Fibroblast of skin of abdomen (primary cell): ENCODE measurements around the gene RER1.

ENCODE experiments used
- DNase-seq: peaks from one replicate; pipeline ENCODE4 v3.0.0-alpha.2; 2013

Gene RER1

DNA sequence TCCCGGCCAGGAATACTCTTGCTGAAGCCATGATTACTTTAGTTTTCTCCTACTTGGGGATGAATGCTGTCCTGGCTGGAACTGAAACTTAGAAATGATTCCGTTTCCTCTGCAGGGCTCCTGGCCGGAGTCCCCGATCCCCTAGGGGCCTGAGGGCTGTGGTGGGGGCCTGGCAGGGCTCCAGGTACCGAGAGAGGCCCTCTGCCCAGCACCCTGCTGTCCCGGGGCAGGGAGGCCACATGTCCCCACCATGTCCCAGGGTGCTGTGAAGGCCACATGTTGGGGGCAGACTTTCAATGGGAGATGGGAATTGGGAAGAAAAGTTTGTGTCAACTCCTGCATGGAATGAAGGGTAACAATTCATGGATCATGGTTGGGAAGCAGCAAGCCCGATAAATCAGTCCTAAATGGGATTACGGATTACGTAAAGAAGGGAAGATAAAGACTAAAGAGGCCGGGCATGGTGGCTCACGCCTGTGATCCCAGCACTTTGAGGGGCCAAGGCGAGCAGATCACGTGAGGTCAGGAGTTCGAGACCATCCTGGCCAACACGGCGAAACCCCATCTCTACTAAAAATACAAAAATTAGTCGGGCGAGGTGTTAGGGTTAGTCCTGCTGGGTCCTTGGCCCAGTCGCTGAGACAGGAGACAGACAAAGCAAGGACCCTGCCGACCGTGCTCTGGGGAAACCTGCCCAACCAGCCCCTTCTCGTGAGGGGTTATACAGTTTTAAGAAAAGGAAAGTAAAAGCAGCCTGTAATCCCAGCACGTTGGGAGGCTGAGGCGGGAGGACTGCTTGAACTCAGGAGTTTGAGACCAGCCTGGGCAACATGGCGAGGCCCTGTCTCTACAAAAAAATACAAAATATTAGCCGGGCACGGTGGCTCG is 37.8 kb upstream of the RER1 start:
- no peak for DNase-seq

DNA sequence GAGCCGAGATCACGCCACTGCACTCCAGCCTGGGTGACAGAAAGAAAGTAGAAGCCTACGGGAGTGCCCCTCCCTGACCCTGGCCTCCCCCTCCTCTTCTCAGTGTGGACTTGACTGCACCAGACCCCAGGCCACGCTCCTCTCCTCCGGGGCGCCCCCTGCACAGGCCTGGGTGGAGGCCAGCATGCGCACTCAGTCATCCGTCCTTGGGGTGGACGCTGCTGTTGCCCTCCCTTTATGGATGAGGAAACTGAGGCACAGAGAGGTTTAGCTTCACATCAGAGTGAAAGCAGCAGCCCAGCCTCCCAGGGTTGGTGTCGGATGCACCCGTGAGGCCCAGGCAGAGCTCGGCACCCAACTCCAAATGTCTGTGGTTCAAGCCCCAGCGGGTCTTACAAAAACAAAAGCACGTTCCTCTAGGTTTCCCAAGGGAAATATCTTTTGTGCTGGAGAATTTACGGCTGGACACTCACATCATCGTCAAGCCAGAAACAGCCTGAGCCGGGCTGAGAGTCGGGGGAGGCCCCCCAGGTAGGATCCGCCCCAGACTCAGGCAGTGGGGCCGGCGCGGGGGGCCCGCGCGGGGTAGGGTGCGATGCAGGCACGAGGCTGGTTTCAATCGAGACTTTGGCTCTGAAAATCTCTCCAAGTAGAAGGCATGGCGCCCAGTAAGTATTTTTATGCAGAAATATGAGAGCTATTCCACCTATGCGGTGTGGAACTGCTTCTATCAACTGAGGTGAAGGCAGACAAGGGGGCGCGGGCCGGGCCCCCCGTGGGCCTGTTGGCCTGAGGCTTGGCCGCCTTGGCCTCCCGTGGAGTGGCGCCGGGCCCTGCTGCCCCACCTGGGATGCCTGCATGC is 36.9 kb upstream of the RER1 start:
- peak; percentile 48 for DNase-seq

DNA sequence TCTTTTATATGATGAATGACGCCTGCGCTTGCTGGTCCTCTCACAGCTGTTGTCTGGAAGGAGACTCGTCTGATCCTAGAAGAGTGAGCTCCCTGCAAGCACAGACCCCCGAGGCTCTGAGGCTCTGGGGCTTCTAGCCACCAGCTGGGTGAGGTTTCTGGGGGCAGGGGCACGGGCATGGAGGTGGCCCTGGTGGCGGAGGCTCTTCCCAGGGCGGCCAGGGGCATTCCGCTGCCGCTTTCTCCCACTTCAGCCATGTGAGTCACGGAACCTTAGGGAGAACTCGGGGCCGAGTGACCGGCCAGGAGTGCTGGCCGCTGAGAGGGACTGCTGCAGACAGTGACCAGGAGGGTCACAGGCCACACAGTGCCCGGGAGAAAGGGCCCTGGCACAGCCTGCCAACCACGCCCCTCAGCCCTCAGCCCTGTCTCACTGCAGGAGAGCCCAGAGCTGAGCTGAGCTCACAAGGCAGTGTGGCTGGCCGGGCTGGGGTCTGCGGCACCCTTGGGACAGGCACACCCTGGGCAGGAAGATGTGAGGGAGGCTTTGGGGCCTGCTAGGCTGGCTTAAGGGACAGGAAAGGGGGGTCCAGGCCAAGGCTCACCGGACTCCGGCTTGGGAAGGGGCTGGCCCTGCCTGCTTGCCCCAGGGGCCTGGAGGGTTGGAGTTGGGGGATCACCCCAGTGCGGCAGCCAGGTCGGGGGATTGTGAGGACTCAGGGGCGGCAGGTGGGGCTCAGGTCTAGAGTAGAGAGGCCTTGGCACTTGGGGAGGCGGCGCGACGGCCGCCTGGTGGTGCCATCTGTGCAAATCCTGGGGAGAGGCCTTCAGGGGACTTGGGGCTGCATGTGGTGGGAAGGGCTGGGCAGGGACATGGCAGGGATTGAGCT is 36.0 kb upstream of the RER1 start:
- DNase-seq = no peak

DNA sequence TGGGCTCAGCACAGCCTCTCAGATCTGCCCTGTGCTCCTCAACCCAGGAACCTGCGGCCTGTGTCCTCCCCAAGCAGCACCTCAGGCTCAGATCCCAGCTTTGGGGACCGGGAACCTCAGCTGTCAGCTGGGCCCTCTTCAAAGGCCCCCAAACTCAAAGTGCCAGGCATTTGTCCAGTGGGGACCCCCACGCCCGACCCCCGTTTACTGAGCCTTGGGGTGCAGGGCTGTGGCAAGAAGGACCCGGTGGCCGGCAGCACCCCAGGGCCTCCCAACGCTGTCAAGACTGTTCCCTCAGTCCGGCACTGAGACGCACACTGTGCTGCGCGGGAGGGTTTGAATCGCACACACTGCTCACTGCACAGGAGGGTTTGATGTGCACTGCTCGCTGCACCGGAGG is 35.2 kb upstream of the RER1 start:
- no peak for DNase-seq

DNA sequence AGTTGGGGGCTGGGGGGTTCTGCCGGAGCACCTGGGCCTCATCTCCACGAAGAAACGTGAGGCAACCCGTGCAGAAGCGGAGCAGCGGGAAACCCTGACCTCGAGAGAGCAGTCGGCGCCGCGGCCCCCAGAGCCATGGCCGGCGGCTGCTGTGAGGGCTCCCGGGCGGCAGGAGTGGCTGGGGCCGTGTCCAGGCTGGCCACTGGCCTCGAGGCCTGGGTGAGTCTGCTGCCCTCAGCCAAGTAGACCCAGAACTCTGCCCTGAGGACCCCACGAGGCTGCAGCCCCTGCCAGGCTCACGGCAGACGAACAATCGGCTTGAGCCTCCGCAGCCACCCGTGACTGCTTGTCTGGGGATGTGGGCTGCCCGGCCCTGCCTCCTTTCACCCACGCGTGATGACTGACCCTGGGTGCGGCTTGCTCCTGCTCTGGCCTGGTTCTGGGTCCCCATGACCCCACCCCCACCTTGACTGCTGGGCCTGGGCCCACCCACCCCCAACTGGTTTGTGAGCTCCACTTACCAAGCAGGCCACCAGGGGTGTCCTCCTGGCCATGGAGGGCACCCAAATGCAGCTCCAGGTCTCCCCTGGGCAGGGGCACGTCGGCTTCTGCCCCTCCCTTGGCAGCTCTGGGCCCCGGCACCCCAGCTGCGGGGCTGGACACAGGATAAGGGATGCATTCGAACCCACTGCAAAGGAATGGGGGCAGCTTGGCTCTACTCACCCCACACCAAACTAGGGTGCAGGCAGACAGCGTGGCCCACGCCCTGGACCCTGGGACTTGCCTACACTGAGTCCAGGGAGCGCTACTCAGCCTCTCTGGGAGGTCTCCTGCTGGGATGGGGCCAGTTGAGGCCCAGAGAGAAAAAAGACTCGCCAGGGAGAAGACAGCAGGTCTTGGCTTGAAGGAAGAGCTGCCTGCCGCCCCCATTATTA is 34.5 kb upstream of the RER1 start:
- no peak for DNase-seq

DNA sequence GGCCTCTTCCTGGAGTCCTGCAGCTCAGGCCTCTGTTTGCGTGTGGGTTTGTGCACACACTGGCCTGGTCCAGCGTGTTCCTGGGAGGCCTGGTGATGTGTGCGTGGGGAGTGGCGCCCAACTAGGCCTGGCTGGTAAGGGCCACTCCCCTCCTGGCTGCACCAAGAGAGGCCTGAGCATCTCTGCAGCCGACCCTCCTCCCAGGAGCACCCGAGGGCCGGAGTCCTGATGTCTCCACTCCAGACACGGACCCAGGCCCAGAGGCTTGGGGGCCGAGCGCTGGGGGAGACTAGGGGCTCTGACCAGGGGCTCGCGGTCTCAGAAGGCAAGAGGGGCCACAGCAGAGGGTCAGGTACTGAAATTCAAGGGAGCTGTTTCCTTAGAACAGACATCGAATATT is 33.6 kb upstream of the RER1 start:
- no peak for DNase-seq

DNA sequence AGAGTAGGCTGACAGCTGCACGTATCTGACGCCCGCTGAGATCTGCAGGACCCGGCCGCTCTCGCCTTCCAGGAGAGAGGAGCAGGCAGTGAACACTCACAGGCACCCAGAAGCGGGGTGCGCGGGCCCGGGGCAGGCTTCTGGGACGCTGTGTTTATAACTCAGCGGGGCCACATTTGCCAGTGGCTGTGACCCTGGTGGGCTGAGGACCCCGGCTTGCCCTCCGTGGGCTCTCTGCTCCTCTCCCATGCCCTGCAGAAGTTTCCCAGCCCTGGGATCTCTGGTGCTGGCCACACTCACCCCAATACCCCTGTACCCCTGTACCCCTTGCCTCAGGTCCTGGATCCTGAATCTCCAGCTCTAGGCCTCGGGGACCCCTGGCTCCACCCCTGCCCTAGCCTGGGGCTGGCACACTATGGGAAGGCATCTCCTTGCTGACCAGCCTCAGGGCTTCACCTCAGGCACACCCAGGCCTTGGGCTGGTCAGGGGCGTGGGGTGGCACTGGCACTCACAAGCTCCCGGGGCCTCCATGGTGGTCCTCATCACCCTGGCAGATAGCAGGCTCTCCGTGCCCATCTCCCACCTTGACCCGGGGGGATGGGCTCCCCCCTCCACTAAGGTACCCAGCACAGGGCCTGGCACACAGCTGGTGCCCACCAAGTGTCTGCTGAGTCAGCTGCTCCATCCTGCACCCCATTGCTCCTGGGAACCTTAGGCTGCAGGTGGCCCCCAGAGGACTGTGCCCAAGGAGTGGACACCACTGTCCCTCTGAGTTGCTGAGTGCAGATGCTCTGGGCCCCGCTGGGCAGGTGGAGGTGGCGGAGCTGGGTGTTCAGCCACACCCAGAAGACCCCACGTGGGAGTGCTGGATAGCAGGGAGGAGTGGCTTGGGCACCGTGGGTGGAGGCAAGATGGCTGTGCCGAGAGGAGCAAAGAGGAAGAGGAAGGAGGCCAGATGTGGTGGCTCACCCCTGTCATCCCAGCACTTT is 32.7 kb upstream of the RER1 start:
- DNase-seq = no peak

DNA sequence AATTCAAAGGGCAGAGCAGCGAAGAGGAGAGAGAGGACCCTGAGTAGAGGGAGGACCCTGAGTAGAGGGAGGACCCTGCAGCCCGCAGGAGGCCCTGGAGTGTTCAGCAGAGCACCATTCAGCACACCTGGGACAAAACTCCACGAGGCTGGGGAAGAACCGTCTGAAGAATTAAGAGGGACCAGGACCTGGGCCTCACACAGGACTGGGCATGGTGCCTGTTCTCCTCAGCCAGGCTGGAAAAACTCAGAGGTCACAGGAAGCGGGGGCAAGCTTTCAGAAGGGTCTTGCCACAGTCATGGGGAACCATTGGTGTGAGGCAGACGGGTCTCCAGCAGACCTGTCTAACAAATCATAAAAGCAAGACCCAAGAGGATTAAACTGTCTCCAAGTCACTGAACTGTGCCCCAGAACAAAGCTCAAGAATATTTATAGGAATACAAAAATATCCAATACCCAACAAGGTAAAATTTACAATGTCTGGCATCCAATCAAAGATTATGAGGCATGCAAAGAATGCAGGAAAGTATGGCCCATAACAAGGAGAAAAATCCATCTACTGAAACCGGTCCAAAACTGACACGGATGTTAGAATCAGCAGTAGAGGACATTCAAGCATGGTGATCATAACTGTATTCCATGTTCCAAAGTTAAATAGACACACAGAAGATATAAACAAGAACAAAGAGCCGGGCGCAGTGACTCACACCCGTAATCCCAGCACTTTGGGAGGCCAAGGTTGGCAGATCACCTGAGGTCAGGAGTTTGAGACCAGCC is 30.9 kb upstream of the RER1 start:
- peak; percentile 74 for DNase-seq

DNA sequence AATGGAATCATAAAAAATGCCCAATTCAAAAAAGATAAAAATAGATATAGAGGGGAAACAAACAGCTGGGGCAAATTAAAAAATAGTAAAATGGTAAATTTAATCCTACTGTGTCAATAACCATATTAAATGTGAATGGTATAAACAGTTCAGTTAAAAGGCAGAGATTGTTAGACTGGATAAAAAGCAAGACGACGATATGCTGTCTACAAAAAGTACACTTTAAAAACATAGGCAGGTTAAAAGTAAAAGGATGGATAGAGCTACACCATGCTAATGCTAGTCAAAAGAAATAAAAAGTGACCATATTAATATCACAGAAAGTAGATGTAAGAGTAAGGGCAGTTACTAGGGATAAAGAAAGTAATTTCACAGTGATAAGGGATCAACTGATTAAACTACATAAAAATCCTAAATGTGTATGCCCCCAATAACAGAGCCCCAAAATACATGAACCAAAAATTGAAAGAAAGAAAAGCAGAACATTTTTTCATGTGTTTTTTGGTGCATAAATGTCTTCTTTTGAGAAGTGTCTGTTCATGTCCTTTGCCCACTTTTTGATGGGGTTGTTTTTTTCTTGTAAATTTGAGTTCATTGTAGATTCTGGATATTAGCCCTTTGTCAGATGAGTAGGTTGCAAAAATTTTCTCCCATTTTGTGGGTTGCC is 27.7 kb upstream of the RER1 start:
- no peak for DNase-seq

DNA sequence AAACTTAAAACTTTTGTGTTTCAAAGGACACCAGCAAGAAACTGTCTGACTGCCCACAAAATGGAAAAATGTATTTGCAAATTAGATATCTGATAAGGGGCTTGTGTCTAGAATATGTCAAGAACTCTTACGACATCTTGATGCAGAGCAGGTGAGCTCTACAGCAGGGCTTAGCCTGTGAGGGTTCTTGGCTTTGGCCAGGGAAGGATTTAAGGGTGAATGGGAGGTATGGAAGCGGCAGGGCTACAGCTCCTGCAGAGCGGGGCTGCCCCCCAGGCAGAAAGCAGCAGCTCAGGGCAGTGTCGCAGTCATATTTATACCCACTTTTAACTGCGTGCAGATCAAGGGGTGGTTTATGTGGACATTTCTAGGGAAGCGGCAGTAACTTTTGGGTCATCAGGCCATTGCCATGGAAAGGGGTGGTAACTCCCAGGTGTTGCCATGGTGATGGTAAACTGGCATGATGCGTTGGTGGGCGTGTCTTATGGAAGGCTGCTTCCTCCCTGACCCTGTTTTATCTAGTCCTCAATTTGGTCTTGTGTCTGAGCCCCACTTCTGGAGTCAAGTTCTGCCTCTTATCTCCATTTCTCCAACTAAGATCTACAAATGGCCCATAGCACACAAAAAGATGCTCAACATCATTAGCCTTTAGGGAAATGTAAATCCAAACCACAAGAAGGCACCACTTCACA is 23.4 kb upstream of the RER1 start:
- no peak for DNase-seq

DNA sequence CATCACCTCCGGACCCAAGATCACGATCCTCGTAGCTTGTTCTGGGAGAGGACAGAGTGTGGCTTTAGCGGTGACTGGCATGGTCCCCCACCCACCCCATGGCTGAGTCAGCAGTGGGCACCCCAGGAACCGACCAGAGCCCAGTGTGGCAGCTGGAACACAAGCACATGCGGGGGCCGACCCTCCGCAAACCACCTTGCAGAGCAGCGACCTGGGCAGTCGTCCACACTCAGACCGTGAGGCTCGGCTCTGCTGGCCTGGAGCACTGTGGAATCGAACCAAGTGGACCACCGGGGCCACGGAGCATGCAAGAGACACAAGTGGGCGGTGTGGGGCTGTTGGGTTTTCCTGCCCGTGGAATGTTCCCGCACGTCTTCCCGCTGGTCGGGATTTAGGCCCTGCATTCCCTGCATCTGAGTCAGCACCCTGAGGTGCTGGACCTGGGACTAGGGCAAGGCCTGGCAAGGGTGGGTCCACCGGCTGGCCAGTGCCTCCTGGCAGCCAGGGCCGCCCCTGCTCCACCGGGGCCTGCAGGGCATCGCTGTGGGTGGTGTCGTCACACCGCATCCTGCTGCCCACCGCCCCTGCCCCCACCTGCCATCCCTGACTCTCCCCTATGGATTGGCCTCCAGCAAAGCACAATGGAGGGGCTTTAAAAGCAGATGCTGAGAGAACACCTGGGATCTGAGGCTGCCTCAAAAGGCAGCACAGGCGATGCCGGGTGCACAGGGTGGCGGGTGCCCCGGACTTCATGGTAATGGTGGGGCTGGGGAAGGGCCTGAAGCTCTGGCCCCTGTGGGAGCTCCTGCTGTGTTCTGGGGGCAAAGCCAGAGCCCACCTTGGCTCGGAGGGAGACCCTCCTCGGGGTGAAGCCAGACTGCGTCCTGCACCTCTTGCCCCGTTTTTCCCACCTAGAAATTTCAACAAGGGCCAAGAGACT is 18.8 kb upstream of the RER1 start:
- no peak for DNase-seq

DNA sequence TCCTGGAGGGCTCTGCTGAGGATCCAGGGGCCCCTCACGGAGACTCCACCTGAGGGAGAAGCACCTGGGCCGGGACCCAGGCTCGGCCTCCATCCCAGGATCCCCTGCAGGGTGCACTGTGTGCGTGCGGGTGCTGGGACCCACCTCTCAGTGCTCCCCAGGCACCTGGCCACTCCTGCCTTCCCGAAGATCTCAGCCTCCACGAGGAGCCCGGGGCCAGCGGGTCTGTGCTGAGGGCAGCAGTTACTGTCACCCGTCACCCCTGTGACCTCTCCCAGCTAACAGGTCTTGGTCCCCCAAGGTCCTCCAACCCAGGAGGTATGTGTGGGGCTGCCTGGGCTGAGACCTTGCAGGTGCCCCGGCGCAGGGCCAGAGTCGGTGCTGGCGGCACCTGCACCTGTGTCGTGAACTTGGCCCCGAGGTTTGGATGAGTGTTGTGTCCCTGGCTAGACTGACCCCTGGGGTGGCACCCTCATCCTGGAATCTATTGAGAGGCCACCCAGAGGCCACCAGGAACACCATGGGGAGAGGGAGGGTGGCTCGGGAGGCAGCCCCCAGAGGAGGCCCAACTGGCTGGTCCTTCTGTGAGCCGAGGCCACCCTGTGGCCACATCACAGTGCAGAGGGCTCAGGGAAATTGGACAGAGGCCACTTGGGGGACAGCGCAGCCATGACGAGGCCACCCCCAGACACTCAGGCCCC is 17.9 kb upstream of the RER1 start:
- no peak for DNase-seq

DNA sequence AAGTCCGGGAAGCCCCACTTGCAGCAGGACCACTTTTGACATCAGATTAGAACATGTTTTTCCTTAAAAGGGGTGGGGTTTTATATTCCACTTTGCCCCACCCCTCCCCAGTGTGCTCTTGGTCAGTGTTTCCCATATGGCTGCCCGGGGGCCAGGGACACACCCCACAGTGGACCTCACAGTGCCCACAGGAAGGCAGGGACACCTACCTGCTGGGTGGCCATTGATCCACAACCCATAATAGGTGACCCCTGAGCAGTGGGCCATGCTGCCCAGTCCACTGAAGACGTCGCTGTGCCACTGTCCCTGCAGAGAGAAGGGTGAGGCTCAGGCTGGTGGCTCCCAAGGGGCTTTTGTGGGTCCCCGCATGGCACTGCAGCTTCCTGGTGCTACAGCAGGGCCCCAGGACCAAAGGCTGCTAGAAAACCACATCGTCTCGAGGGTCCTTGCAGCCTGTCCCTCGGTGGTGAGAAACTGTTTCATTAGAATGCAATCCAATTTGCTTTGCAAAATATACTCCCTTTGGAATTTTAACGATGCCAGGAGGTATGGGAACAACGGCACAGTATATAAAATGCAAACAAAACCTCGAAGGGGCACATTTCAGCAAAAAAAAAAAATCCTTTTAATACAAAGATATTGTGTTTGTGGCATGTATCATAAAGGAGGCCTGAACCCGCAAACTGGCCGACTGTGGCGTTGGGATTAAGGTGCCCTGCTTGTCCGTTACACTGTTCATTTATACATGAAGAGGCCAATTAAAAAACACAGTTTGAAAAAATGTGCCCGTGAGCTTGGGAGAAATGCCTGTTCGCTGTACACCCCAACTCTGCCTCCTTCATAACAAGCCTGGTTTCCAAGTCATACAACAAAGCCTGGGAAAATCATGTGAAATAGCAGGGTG is 17.1 kb upstream of the RER1 start:
- DNase-seq = no peak

DNA sequence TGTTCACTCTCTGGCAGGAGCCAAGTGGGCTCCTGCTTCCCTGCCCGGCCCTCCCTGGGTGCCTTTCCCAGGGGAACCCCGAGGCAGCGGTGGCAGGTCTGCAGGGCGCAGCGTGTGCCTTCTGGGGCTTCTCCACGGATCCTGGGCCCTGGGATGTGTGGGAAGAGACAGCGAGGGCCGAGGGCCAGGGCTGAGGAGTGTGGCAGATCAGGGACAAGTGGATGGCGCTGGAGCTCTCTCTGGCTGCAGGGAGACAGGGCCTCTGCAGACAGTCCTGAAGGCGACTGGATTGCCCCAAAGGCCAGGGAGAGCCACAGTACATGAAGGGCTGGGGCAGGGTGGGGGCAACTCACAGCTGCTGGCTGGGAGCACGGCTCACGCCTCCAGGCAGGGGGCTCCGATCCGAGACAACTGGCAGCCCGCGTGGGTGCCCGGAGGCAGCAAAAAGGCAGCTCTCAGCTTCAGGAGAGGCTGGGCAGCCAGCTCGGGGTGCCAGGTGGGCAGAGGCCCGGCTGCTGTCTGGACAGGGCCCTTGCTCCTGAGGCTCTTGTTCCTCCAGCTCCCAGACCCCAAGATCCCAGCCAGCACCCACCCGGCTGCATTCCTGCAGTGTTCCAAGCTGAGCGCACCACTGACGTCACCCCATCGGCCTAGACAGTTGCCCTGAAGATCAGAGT is 16.3 kb upstream of the RER1 start:
- no peak for DNase-seq

DNA sequence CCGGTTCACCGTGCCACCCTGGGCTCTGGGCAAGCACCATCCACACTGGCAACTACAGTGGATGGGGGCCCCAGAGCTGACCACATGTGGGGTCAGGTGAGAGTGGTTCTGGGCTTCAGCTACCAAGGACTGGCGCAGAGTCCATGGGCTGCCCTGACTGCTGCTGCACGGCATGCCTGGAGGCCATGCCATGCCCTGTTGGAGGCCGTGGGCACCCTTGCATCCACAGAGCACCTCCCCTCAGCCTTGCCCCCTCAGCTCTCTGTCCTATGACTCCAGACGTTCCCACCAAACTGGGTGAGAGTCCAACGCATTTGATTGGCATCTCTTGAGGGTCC is 15.7 kb upstream of the RER1 start:
- DNase-seq = no peak
